ENCODE data around the gene KIAA1328.

DNA sequence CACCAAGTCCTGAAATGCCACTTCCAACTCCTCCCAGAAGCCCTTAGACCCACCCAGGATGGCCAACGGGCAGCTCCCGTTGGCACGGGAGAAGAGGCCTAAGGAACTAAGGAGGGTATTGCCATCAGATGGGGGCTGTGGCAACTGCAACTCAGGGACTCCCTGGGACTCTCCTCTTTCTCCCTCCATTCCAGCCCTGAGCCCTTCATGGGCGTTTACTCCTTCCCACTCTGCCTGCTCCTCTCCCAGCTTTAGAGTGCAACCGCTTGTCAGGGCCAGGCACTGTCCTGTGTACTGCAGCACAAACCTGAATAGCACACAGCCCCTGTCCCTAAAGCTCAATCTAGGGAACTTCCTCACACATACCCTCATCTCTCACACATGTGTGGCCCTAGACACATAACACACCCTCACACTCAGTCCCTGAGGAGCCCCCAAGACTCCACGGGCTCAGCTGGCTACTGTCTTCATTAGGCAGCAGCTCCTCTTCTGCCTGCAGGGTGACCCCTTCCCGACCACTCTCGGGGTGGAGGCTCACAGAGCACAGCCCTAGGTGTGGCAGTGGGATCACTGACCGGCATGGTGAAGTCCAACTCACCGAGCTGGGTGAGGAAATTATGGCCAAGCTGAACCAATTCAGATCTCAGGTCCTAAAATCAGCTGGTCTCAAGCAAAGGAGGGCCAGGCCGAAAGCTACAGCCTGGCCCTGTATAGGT lies 420.4 kb downstream of the KIAA1328 start:
- TF ChIP-seq, protein P1, sequence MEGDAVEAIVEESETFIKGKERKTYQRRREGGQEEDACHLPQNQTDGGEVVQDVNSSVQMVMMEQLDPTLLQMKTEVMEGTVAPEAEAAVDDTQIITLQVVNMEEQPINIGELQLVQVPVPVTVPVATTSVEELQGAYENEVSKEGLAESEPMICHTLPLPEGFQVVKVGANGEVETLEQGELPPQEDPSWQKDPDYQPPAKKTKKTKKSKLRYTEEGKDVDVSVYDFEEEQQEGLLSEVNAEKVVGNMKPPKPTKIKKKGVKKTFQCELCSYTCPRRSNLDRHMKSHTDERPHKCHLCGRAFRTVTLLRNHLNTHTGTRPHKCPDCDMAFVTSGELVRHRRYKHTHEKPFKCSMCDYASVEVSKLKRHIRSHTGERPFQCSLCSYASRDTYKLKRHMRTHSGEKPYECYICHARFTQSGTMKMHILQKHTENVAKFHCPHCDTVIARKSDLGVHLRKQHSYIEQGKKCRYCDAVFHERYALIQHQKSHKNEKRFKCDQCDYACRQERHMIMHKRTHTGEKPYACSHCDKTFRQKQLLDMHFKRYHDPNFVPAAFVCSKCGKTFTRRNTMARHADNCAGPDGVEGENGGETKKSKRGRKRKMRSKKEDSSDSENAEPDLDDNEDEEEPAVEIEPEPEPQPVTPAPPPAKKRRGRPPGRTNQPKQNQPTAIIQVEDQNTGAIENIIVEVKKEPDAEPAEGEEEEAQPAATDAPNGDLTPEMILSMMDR (IDR thresholded peaks at IDR 0.05; ENCODE audit: poor library complexity): no peak
- no peak for TF ChIP-seq EZH2phosphoT487 (IDR thresholded peaks at IDR 0.05; ENCODE audit: low read depth, severe bottlenecking, unreplicated experiment)
